SK-N-SH treated with all-trans-retinoic acid at 6 μM for 48 hours (cell line): ENCODE results near the gene SHANK3.

Experiments used
- ATAC-seq: fragments of 200-7000 bp; cut with Tn5 transposase; 3 replicates; pipeline ENCODE4 v1.9.1; 2020; ENCODE audit warnings: mild to moderate bottlenecking, moderate library complexity
- ARNTL ChIP-seq: fragments of 450-650 bp; formaldehyde crosslinking; IDR thresholded peaks from 2 replicates; pipeline ENCODE4 v1.5.0; 2020; ENCODE audit warnings: low read depth, mild to moderate bottlenecking, moderate library complexity, borderline replicate concordance
- CREB5 ChIP-seq: fragments of 250-450 bp; sonication (Bioruptor Pico); IDR thresholded peaks from 2 replicates; pipeline ENCODE4 v1.5.1; 2020; ENCODE audit warnings: low read depth, mild to moderate bottlenecking, moderate library complexity
- CSDC2 ChIP-seq: fragments of 250-450 bp; sonication (Bioruptor Pico); IDR thresholded peaks from 2 replicates; pipeline ENCODE4 v1.5.0; 2020; ENCODE audit warnings: mild to moderate bottlenecking, moderate library complexity
- CSRNP3 ChIP-seq: fragments of 250-450 bp; sonication (Bioruptor Pico); IDR thresholded peaks from 2 replicates; pipeline ENCODE4 v1.5.1; 2021; ENCODE audit warnings: mild to moderate bottlenecking, moderate library complexity
- ESRRG ChIP-seq: fragments of 250-450 bp; sonication (Bioruptor Pico); IDR thresholded peaks from 2 replicates; pipeline ENCODE4 v1.6.1; 2021; ENCODE audit warnings: mild to moderate bottlenecking
- GLIS3 ChIP-seq: fragments of 250-450 bp; sonication (Bioruptor Pico); IDR thresholded peaks from 2 replicates; pipeline ENCODE4 v1.5.0; 2020; ENCODE audit warnings: mild to moderate bottlenecking, moderate library complexity
- ISL1 ChIP-seq: fragments of 250-450 bp; sonication (Bioruptor Pico); IDR thresholded peaks from 2 replicates; pipeline ENCODE4 v2.1.2; 2022; ENCODE audit warnings: mild to moderate bottlenecking, moderate library complexity
- OSR1 ChIP-seq: fragments of 250-450 bp; sonication (Bioruptor Pico); IDR thresholded peaks from 2 replicates; pipeline ENCODE4 v1.8.0; 2022; ENCODE audit warnings: moderate library complexity, mild to moderate bottlenecking, inconsistent platforms
- PATZ1 ChIP-seq: fragments of 250-450 bp; sonication (Bioruptor Pico); IDR thresholded peaks from 2 replicates; pipeline ENCODE4 v1.8.0; 2020; ENCODE audit warnings: mild to moderate bottlenecking, moderate library complexity, borderline replicate concordance
- PPARA ChIP-seq: fragments of 250-450 bp; sonication (Bioruptor Pico); IDR thresholded peaks from 2 replicates; pipeline ENCODE4 v1.5.0; 2020; ENCODE audit warnings: mild to moderate bottlenecking, borderline replicate concordance
- RARB ChIP-seq: fragments of 250-450 bp; sonication (Bioruptor Pico); IDR thresholded peaks from 2 replicates; pipeline ENCODE4 v1.8.0; 2021; ENCODE audit warnings: mild to moderate bottlenecking, moderate library complexity
- SNAI2 ChIP-seq: fragments of 250-450 bp; sonication (Bioruptor Pico); IDR thresholded peaks from 2 replicates; pipeline ENCODE4 v1.5.0; 2020; ENCODE audit warnings: mild to moderate bottlenecking, moderate library complexity
- TOX ChIP-seq: fragments of 250-450 bp; sonication (Bioruptor Pico); IDR thresholded peaks from 2 replicates; pipeline ENCODE4 v1.8.0; 2021; ENCODE audit warnings: mild to moderate bottlenecking, moderate library complexity, borderline replicate concordance
- TSHZ2 ChIP-seq: fragments of 250-450 bp; sonication (Bioruptor Pico); IDR thresholded peaks from 2 replicates; pipeline ENCODE4 v1.5.0; 2020; ENCODE audit warnings: mild to moderate bottlenecking, moderate library complexity
- ZC3H10 ChIP-seq: fragments of 250-450 bp; sonication (Bioruptor Pico); IDR thresholded peaks from 2 replicates; pipeline ENCODE4 v1.5.1; 2021; ENCODE audit warnings: mild to moderate bottlenecking, moderate library complexity
- ZFP3 ChIP-seq: fragments of 250-450 bp; sonication (Bioruptor Pico); IDR thresholded peaks from 2 replicates; pipeline ENCODE4 v1.5.0; 2020; ENCODE audit warnings: mild to moderate bottlenecking, moderate library complexity
- ZFP30 ChIP-seq: fragments of 450-650 bp; formaldehyde crosslinking; IDR thresholded peaks from 2 replicates; pipeline ENCODE4 v1.5.0; 2022; ENCODE audit warnings: mild to moderate bottlenecking, moderate library complexity
- ZNF565 ChIP-seq: fragments of 450-650 bp; formaldehyde crosslinking; conservative IDR thresholded peaks from 2 replicates; pipeline ENCODE4 v1.5.0; 2020; ENCODE audit warnings: low read depth, mild to moderate bottlenecking, moderate library complexity
- ZNF70 ChIP-seq: fragments of 450-650 bp; formaldehyde crosslinking; IDR thresholded peaks from 2 replicates; pipeline ENCODE4 v1.5.0; 2020; ENCODE audit warnings: mild to moderate bottlenecking, moderate library complexity
- ZNF8 ChIP-seq: fragments of 450-650 bp; formaldehyde crosslinking; IDR thresholded peaks from 2 replicates; pipeline ENCODE4 v1.5.0; 2020; ENCODE audit warnings: mild to moderate bottlenecking, moderate library complexity
- TF ChIP-seq, protein P1 (sequence below): fragments of 250-450 bp; sonication (Bioruptor Pico); IDR thresholded peaks from 2 replicates; pipeline ENCODE4 v1.8.0; 2021; ENCODE audit warnings: low read depth, mild to moderate bottlenecking, moderate library complexity, borderline replicate concordance

The SHANK3 gene

DNA sequence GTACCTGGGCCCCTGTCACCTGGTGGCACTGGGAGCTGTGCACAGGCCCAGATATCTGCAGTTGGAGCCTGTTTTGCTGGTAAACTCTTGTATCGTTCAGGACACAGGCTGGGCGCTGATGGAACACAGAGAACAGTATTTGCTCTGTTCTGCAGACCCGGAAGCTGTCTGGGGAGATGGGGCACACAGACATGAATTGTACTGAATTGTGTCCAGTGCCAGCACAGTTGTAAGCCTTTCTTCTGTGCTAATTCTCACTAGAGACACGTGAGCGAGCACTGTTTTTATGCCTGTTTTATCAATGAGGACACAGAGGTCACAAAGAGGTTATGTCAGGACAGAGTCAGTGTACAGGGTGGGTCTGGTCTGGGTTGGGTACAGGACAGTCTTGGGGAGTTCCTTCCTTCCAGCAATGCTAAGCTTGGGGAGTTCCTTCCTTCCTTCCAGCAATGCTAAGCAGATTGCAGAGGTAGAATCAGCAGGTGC is 41.0 kb downstream of the SHANK3 start:
- ATAC-seq = no peak
- no peak for TF ChIP-seq CREB5 (CRISPR knock-in tag)
- no peak for TF ChIP-seq ZNF565 (CRISPR knock-in tag)
- TF ChIP-seq SNAI2 = no peak
- no peak for TF ChIP-seq ZFP3
- no peak for TF ChIP-seq CSRNP3 (CRISPR knock-in tag)
- TF ChIP-seq RARB (CRISPR knock-in tag) = no peak
- TF ChIP-seq ARNTL = no peak
- TF ChIP-seq OSR1 (CRISPR knock-in tag) = no peak
- TF ChIP-seq ZNF8 (CRISPR knock-in tag) = no peak
- no peak for TF ChIP-seq GLIS3 (CRISPR knock-in tag)
- no peak for TF ChIP-seq ZC3H10 (CRISPR knock-in tag)
- no peak for TF ChIP-seq ESRRG (CRISPR knock-in tag)
- TF ChIP-seq ISL1 = no peak
- no peak for TF ChIP-seq PATZ1 (CRISPR knock-in tag)
- TF ChIP-seq CSDC2 (CRISPR knock-in tag) = no peak
- no peak for TF ChIP-seq TOX (CRISPR knock-in tag)
- no peak for TF ChIP-seq PPARA
- no peak for TF ChIP-seq TSHZ2 (CRISPR knock-in tag)
- TF ChIP-seq, all 23 proteins: peak for 0

DNA sequence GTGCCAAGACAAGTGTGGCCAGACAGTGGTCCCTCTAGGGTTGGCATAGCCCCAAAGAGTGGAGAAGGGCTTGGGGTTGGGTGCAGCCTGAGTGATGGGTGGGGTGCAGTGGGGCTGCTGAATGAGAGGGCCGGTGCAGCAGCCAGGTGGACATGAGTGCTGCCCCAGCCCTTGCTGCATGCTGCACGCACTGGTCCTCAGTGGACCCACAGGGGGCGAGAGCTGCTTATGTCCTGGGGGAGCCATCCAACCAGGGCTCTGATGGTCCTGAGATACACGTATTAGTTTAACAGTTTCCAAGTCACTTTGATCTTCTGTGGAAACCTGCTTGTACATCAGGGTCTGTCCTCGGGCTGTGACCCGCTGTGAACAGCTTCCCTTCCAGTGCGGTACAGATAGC is 41.5 kb downstream of the SHANK3 start:
- ATAC-seq = no peak
- no peak for TF ChIP-seq ZNF8 (CRISPR knock-in tag)
- no peak for TF ChIP-seq TSHZ2 (CRISPR knock-in tag)
- no peak for TF ChIP-seq ZNF565 (CRISPR knock-in tag)
- no peak for TF ChIP-seq ZNF70 (CRISPR knock-in tag)
- TF ChIP-seq CSDC2 (CRISPR knock-in tag) = no peak
- TF ChIP-seq CSRNP3 (CRISPR knock-in tag) = no peak
- no peak for TF ChIP-seq TOX (CRISPR knock-in tag)
- TF ChIP-seq, protein P1, sequence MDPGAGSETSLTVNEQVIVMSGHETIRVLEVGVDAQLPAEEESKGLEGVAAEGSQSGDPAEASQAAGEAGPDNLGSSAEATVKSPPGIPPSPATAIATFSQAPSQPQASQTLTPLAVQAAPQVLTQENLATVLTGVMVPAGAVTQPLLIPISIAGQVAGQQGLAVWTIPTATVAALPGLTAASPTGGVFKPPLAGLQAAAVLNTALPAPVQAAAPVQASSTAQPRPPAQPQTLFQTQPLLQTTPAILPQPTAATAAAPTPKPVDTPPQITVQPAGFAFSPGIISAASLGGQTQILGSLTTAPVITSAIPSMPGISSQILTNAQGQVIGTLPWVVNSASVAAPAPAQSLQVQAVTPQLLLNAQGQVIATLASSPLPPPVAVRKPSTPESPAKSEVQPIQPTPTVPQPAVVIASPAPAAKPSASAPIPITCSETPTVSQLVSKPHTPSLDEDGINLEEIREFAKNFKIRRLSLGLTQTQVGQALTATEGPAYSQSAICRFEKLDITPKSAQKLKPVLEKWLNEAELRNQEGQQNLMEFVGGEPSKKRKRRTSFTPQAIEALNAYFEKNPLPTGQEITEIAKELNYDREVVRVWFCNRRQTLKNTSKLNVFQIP (CRISPR knock-in tag) = no peak
- TF ChIP-seq GLIS3 (CRISPR knock-in tag) = no peak
- no peak for TF ChIP-seq ESRRG (CRISPR knock-in tag)
- no peak for TF ChIP-seq ZFP3
- no peak for TF ChIP-seq ZFP30 (CRISPR knock-in tag)
- no peak for TF ChIP-seq OSR1 (CRISPR knock-in tag)
- no peak for TF ChIP-seq ZC3H10 (CRISPR knock-in tag)
